GM18861 (cell line): ENCODE data around the gene ZMIZ1.
A peak's percentile ranks its signal among the peaks of the same experiment; 100 is the strongest.

Experiments used
- ATAC-seq: cut with Tn5 transposase; IDR thresholded peaks from one replicate; pipeline ENCODE4 v1.9.1; 2021; ENCODE audit not compliant: unreplicated experiment

ZMIZ1 gene

DNA sequence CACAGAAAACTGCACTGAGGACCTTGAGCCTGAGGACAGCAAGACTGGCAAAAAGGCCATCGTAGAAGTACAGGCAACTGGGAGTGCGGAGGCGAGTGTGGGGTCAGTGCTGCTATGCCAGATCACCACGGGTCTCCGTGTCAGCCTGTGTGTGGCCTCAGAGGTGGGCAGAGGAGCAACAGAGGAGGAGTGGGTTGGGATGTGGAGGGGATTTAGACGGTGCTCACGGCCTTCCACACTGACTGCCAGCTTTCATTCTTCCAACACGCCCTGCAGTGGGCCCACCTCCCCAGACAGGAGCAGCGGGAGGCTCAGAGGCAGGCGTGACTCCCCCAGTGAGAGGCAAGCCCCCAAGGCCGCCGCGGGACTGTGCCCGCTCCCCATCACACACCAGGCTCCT is 17.0 kb upstream of the ZMIZ1 start:
- ATAC-seq = no peak

DNA sequence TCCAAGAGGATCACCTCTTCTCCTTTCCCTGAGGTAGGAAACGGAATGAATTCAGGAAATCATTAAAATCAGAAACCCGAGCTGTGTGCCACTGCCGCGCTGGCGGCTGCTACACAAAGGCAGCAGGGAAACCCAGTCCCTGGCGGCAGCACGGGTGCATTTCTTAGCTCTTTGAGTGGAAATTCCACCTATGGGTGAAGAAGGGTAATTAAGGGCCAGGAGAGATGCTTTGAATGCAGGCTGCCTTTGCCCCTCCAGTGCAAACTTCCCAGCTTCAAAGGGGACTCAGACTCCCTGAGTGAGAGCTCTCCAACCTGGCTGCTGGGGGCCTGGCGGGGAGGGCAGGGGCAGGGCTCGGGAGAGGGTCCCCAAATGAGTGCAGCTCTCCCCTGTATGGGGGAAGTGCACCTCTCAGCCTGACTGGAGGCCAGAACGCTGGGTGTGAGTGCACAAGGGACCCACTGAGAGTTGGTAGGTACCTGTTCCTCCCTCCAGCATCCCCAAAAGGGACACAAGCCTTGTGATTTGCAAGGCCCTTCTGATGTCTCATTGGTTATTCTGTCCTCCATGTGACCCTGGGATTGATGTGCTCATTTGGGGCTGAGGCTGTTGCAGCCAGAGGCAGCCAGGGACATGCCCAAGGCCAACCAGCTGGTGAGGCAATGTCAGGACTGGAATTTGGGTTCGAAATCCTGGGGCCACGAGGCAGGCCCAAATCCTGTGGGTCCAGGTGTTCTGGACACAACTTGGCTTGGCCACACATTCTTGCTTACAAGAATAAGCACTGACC is 16.3 kb upstream of the ZMIZ1 start:
- peak; percentile 52 for ATAC-seq

GRCh38 chr10:79053081-79053434 is 15.7 kb upstream of the ZMIZ1 start:
- ATAC-seq = no peak

- ATAC-seq = no peak
Observed at GRCh38 chr10:79053481-79054202, 15.1 kb upstream of the ZMIZ1 start.

GRCh38 chr10:79054203-79055099 is 14.3 kb upstream of the ZMIZ1 start:
- no peak for ATAC-seq

- ATAC-seq = no peak
Observed at GRCh38 chr10:79055100-79055782, 13.5 kb upstream of the ZMIZ1 start.

- ATAC-seq = no peak
Observed at GRCh38 chr10:79055892-79056291, 12.9 kb upstream of the ZMIZ1 start.

DNA sequence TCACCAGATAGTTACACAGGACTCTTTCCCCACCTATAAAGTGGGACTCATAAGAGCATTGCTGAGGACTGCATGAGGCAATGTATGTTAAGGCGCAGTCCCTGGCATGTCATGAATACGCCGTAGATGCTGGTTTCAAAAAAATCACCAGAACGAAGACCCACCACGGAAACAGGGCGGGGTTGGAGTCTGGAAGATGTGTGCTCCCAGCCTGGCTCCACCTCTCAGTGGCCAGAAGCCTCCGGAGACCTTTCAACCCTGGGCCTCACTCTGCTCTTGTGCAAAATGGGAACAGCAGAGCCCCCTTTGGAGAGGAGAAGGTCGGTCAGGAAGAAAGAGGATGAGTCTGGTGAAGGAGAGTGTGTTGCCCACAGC is 12.4 kb upstream of the ZMIZ1 start:
- no peak for ATAC-seq

DNA sequence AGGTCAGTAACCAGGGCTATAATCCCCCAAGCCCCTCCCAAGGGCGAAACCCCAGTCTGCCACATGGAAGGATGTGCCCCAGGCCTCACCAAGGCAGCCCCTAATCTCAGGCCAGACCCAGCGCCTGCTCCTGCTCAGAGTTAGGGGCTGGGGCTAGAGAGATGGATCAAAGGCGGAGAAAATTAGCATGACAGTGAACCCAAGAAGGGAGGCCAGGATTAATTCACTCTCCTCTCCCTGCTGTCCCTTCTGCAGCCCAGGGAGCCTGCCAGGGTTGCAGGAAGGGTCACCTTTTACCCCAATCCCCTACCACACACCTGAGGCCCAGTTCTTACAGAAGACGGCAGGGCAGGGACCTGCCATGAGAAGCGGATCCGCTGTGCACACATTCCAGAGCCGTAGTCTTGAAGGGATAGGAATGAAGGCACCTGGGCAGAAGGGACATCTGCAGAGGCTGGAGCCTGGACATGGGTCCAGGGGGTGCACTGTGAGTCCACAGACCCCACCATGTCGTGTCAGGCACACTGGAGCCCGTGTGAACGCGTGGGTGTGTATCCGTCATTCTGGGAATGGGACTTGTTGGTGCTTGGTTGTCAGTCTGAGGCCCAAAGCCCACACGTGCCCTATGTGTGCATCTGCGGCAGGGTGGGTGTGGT is 11.9 kb upstream of the ZMIZ1 start:
- no peak for ATAC-seq

- no peak for ATAC-seq
Observed at GRCh38 chr10:79057481-79058275, 11.1 kb upstream of the ZMIZ1 start.

DNA sequence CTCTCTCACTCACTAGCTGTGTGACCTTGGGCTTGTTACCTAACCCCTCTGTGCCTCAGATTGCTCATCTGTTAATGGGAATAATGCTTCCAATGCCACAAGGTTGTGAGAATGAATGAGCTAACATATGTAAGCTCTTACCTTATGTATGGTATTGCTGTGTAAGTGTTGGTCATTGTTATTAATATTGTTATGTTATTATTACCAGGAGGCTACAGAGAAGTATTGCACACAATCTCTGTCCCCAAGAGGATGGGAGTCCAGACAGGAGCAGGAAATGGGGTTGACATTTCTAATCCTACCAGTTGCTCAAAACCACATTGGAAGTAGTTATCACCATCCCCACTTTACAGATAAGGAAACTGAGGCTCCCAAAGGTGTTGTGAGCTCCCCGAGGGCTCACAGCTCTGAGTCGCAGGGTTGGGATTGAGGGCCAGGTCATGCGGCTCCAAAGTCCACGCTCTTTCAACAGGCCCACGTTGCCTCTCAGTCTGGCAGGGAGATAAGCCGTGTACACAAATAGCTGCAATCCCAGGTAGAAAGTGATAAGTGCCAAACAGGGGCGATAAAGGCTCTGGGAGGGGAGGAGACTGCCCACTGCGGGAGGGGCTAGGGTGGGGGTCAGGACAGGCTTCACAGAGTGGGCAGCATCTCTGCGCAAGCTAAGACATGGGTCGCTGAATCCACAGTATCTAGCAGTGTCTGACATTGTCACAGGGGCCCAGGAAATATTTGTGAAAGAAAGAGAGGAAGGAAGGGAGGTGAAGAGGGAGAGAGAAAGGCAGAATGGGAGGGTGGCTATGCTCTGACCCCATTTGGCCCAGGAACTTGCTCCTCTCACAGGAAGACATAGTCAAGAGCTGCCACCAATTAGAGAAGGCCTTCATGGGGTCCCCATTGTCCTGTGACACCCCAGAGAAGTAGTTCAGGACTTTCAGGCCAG is 9.6 kb upstream of the ZMIZ1 start:
- no peak for ATAC-seq

GRCh38 chr10:79059859-79060379 is 8.8 kb upstream of the ZMIZ1 start:
- no peak for ATAC-seq

GRCh38 chr10:79060641-79061255 is 8.0 kb upstream of the ZMIZ1 start:
- no peak for ATAC-seq

DNA sequence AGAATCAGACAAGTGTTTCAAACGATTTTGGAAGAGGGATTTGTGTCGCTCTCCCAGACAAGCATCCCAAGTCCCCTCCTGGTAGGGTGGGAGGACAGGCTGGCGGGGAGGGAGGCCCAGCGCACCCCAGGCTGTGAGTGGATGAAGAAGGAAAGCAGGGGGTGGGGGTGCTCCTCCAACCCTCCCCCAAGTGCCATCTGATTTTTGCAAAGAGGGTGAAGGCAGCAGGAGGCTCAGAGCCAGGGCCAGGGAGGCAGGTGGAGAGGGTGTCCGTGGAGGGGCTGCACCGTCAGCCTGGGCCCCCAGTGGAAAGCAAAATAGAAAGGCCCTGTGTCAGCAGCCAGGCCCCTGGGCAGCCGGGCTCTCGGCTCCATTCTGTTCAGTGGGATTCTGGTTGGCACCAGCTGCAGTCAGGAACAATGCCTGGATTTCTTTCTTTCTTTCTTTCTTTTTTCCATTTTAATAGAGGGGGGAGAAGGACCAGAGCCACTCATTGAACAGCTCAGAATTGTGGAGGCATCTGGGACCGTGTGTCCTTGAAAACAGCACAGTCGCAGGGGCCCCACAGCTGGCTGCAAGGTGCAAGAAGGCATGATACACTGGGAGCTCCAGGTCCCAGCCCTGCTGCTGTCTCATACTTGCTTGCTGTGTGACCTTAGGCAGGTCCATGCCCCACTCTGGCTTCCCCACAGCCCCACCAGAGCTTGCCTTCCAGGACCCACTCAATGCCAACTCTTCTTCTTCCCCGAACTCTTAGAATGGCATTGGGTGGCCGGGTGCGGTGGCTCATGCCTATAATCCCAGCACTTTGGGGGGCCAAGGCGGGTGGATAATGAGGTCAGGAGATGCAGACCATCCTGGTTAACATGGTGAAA is 7.1 kb upstream of the ZMIZ1 start:
- no peak for ATAC-seq

DNA sequence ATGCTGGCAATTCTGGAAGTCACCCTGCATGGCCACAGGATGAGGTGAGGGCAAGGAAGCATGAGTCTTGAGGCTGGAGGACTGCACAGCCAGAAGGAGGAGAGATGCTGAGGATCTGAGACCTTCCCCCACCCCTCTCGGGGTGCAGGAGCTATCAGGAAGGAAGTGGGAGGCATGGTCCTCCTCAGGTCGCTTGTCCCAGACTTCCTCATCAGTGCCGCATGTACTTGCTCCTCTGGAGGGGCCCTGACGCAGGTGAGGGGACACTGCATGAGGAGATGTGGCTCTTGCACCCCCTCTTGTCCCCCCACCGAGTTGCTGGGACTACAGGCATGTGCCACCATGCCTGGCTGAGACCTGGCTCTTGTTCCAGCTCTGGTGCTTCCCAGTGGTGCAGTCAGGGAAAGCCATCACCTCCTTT is 5.7 kb upstream of the ZMIZ1 start:
- no peak for ATAC-seq

- ATAC-seq = no peak
Observed at GRCh38 chr10:79063661-79064492, 4.9 kb upstream of the ZMIZ1 start.
